Neural crest cell (in vitro differentiated cells): Measurements from ENCODE around the gene ZNF92. TPM values are rescaled to one million over a fixed set of nuclear protein-coding genes. Genes with fewer than 3 reads are reported as not detected.
A peak's percentile ranks its signal among the peaks of the same experiment; 100 is the strongest.
"Not testable (repeated sequence)": the region's sequence is repeated elsewhere in the genome, so short reads cannot be mapped to it uniquely, and the experiment has no call there.

ENCODE experiments used
- DNase-seq: peaks from one replicate; pipeline ENCODE4 v3.0.0; 2021; ENCODE audit warnings: low read depth, mixed read lengths, low spot score
- H3K27ac Mint-ChIP-seq: one replicate; pipeline ENCODE4 v1.8.0; 2021; ENCODE audit warnings: mild to moderate bottlenecking, mixed read lengths; ENCODE audit not compliant: unreplicated experiment
- H3K27me3 Mint-ChIP-seq: 2 replicates; pipeline ENCODE4 v1.8.0; 2021; ENCODE audit warnings: low read depth, mild to moderate bottlenecking, mixed read lengths
- H3K36me3 Mint-ChIP-seq: 2 replicates; pipeline ENCODE4 v1.8.0; 2021; ENCODE audit warnings: low read depth, mild to moderate bottlenecking, mixed read lengths
- H3K4me1 Mint-ChIP-seq: 2 replicates; pipeline ENCODE4 v1.8.0; 2021; ENCODE audit warnings: mixed read lengths
- H3K4me3 Mint-ChIP-seq: one replicate; pipeline ENCODE4 v1.8.0; 2021; ENCODE audit warnings: mild to moderate bottlenecking, mixed read lengths
- H3K9me3 Mint-ChIP-seq: 2 replicates; pipeline ENCODE4 v1.8.0; 2021; ENCODE audit warnings: mixed read lengths
- total RNA-seq: library from RNA; stranded (reverse); gene quantifications from 2 replicates; pipeline ENCODE4 v1.2.1, GENCODE V29; 2021
- TF ChIP-seq, protein P1 (sequence below): fragments of 200-600 bp; sonication (generic); conservative IDR thresholded peaks from 2 replicates; pipeline ENCODE4 v1.5.0; 2021; ENCODE audit warnings: antibody characterized with exemption, mild to moderate bottlenecking

ZNF92 gene
- total RNA-seq, 1 donor from 2014 or later: 26.0 TPM

DNA sequence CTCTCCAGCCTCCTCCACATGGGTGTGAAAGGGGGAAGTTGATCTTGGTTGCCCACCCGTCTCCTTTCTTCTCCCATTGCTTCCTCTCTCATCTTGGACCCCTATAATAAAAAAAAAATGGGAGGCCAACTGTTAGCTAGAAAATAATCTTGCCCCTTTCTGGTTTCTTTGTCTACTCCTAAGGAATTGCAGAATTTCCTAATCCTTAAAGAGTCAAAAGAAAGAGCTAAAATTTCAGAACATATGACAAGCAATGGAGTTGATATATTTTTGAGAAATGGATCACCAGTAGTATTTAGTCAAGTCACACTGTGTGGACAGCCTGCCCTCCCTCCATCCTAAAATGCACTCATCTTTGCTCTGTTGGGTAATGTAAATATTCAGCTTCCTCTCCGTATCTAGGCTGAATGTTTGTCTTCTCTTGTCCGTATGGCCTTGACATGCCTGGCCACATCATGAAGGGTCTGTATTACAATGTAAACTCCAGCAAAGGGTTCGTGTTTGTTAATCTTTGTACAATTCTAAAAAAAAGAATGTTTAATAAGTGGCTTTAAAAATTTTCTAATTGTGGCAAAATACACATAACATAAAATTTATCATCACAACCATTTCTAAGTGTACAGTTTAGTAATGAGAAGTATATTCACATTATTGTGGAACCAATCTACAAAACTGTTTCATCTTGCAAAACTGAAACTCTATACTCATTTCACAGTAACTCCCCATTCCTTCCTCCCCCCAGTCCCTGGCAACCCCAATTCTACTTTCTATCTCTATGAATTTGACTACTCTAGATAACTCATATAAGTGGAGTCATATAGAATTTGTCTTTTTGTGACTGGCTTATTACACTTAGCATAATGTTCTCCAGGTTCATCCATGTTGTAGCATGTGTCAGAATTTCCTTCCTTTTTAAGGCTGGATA, 71.5 kb downstream of the ZNF92 start:
- H3K9me3 Mint-ChIP-seq: peaks cover 3% of the 10 kb centered on the region
- no peak for DNase-seq
- no peak overlapping the region for H3K27ac Mint-ChIP-seq
- TF ChIP-seq, protein P1, sequence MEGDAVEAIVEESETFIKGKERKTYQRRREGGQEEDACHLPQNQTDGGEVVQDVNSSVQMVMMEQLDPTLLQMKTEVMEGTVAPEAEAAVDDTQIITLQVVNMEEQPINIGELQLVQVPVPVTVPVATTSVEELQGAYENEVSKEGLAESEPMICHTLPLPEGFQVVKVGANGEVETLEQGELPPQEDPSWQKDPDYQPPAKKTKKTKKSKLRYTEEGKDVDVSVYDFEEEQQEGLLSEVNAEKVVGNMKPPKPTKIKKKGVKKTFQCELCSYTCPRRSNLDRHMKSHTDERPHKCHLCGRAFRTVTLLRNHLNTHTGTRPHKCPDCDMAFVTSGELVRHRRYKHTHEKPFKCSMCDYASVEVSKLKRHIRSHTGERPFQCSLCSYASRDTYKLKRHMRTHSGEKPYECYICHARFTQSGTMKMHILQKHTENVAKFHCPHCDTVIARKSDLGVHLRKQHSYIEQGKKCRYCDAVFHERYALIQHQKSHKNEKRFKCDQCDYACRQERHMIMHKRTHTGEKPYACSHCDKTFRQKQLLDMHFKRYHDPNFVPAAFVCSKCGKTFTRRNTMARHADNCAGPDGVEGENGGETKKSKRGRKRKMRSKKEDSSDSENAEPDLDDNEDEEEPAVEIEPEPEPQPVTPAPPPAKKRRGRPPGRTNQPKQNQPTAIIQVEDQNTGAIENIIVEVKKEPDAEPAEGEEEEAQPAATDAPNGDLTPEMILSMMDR: no peak
- peaks cover 13% of the 10 kb centered on the region for H3K27me3 Mint-ChIP-seq
- no peaks in the 10 kb centered on the region for H3K4me1 Mint-ChIP-seq
- no peak overlapping the region for H3K4me3 Mint-ChIP-seq
- H3K36me3 Mint-ChIP-seq: no peaks in the 10 kb centered on the region

DNA sequence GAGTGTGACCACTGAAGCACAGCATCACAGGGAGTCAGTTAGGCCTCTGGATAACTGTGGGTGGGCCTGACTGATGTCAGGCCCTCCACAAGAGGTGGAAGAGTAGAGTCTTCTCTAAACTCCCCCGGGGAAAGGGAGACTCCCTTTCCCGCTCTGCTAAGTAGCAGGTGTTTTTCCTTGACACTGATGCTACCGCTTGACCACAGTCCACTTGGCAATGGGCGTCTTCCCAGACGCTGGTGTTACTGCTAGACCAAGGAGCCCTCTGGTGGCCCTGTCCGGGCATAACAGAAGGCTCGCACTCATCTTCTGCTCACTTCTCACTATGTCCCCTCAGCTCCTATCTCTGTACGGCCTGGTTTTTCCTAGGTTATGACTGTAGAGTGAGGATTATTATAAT, 73.4 kb downstream of the ZNF92 start:
- TF ChIP-seq, protein P1: peak; percentile 41
- not testable (repeated sequence) for H3K36me3 Mint-ChIP-seq, H3K9me3 Mint-ChIP-seq, H3K27ac Mint-ChIP-seq, H3K4me3 Mint-ChIP-seq, H3K4me1 Mint-ChIP-seq
- peaks cover 25% of the 10 kb centered on the region for H3K27me3 Mint-ChIP-seq
- peak; percentile 5 for DNase-seq

DNA sequence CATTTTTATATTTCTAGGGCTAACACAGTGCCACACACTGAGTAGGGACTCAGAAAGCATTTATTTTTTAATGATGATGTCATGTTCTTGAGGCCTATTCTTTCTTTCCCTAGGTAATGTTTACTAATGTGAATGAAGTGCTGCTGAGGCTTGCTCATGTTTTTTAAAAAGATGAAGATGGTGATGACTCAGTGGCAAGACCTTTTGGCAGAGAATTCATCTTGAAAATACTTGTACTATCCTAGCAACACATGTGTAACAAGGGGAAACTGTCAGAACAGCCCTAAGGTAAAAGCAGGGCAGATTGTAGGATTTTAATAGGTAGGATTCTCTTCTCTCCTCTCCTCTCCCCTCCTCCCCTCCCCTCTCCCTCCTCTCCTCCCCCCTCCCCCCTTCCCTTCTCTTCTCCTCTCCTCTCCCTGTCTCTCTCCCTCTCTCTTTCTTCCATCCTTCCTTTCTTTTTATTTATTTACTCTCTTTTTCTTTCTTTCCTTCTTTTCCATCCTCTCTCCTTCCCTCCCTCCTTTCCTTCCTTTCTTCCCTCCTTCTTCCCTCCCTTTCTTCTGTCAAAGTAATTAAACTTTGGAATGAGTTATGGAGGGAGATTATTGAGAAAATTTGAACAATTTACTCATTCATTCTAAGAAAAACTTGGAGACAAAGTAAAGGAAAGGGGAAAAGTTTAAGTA, 75.3 kb downstream of the ZNF92 start:
- no peak overlapping the region for H3K4me3 Mint-ChIP-seq
- H3K4me1 Mint-ChIP-seq: no peaks in the 10 kb centered on the region
- no peak for DNase-seq
- peaks cover 29% of the 10 kb centered on the region for H3K27me3 Mint-ChIP-seq
- no peaks in the 10 kb centered on the region for H3K36me3 Mint-ChIP-seq
- H3K27ac Mint-ChIP-seq: no peak overlapping the region
- peaks cover 3% of the 10 kb centered on the region for H3K9me3 Mint-ChIP-seq
- TF ChIP-seq, protein P1: no peak

DNA sequence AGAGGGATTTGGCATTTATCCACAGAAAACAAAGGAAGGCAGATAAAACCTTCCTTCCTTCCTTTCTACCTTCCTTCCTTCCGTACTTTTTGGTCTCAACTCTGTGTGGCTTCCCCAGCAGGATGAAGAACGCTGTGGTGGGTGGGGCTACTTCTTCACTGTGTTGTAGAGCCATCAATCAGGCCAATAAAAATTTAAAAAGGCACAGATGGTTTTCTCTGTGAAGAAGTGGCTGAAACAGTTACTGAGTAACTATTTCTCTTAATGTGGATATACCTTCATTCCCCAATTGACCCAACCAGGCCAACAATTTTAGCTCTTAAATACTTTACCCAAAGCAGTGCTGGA, 75.8 kb downstream of the ZNF92 start:
- Mint-ChIP-seq H3K36me3 (no peaks in the 10 kb centered on the region), H3K27ac (no peak overlapping the region), H3K4me1 (no peaks in the 10 kb centered on the region), H3K27me3 (peaks cover 34% of the 10 kb centered on the region), H3K9me3 (peaks cover 3% of the 10 kb centered on the region), H3K4me3 (no peak overlapping the region)
- DNase-seq: no peak
- TF ChIP-seq, protein P1: no peak
